ENCODE measurements around the gene ELL. TPM values are rescaled to one million over a fixed set of nuclear protein-coding genes. Genes with fewer than 3 reads are reported as not detected.

The ELL gene
- total RNA-seq, 1 experiment from 2014 or later: 14.6 TPM

DNA sequence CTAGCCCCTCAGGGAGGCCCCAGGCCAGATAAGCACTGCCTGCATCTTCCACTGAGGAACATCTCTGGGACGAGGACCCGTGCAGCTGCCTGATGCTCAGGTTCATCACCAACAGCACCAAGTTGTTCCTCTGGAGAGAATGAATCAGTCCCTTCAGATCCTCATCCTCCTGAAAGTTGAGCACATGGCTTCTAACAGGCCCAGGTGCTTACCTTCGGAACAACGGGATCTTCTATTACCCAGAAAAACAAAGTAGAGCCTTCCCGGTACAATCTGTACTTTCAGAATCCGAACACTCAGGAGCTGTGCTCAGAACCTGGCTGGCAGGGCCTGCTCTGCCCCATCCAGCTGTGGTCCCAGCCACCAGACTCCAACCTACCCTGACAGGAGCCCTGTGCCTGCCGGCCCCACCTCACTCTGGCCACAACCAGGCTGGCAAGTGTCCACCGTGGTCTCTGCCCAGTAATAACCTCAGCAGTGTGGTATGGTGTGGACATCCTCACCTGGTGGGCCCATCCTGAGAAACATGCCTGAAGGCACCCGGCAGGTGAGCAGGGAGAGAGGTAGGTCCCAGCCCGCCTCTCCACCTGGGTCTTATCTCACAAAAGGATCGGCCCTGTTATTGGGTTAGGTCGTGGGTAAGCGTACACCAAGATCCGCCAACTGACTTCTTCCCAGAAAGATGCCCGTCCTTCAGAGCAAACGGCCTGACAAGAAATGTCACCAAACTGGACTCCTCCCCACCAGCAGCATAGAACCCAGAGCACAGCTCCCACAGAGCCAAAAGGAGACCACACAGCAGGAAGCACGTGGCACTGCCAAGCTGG is 34.1 kb downstream of the ELL start:
- no peaks in the 10 kb centered on the region for H3K36me3 ChIP-seq (ENCODE audit: low read depth)
- TF ChIP-seq, protein P1, sequence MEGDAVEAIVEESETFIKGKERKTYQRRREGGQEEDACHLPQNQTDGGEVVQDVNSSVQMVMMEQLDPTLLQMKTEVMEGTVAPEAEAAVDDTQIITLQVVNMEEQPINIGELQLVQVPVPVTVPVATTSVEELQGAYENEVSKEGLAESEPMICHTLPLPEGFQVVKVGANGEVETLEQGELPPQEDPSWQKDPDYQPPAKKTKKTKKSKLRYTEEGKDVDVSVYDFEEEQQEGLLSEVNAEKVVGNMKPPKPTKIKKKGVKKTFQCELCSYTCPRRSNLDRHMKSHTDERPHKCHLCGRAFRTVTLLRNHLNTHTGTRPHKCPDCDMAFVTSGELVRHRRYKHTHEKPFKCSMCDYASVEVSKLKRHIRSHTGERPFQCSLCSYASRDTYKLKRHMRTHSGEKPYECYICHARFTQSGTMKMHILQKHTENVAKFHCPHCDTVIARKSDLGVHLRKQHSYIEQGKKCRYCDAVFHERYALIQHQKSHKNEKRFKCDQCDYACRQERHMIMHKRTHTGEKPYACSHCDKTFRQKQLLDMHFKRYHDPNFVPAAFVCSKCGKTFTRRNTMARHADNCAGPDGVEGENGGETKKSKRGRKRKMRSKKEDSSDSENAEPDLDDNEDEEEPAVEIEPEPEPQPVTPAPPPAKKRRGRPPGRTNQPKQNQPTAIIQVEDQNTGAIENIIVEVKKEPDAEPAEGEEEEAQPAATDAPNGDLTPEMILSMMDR (conservative IDR thresholded peaks at IDR 0.05): no peak
- TF ChIP-seq EZH2 (IDR thresholded peaks at IDR 0.05; ENCODE audit: low read depth): no peak
- peaks cover 90% of the 10 kb centered on the region for H3K79me2 ChIP-seq (ENCODE audit: low read depth)
- H2AFZ ChIP-seq: no peak overlapping the region
- no peak overlapping the region for H3K4me2 ChIP-seq
- ChIA-PET POLR2A (ENCODE audit: unreplicated experiment) (no interaction called here), CTCF (no interaction called here)
- no peaks in the 10 kb centered on the region for H3K27me3 ChIP-seq (ENCODE audit: insufficient read depth, low read depth)
- intact Hi-C loops (cut with micrococcal nuclease; ENCODE audit: unreplicated experiment): loop anchor here (2.0 kb wide), 1 partner anchor 27 kb away; no protein-coding TSS in a partner anchor
- DNase-seq: peak in 1 of 2 experiments; percentile 30
- peaks cover 91% of the 10 kb centered on the region for H4K20me1 ChIP-seq (ENCODE audit: insufficient read depth)
- H3F3A ChIP-seq (ENCODE audit: insufficient read depth, low read depth): peaks cover 22% of the 10 kb centered on the region
- H3K4me3 ChIP-seq: no peak overlapping the region
- H3K9me2 ChIP-seq (ENCODE audit: insufficient read depth): no peaks in the 10 kb centered on the region
- peaks cover 10% of the 10 kb centered on the region; the same call in 1 of the 2 replicates for H3K4me1 ChIP-seq (replicated peaks; ENCODE audit: insufficient read depth)
- no peaks in the 10 kb centered on the region for H3K9me3 ChIP-seq (ENCODE audit: insufficient read depth, low read depth)
- no peak overlapping the region for H3K27ac ChIP-seq
- BruUV-seq (replicated peaks): no TSS peak

DNA sequence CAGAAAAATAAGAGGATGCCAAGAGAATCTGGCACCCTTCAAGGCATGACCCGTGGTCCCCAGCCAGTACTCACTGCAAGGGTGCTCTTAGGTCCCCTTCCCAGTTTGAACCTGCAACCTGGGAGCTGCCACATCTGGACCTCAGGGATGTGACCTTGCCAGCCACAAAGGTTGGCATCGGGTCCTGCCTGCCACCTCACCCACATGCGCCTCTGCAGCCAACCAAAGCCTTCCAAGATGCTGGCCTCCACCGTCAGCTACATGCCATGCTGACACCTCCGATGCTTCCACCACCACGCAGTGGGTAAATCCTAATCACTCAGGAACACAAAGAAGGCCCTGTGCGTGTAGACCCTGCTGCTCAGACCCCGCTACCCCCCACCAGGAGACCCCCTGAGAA is 35.1 kb downstream of the ELL start:
- peaks cover 22% of the 10 kb centered on the region for H3F3A ChIP-seq (ENCODE audit: insufficient read depth, low read depth)
- ChIA-PET CTCF (interaction anchor here (0.6 kb wide), 1 partner anchor 99 kb away, joined by 9 read pairs; no protein-coding TSS in a partner anchor), POLR2A (ENCODE audit: unreplicated experiment) (no interaction called here)
- H2AFZ ChIP-seq: no peak overlapping the region
- no peaks in the 10 kb centered on the region for H3K36me3 ChIP-seq (ENCODE audit: low read depth)
- H3K9me3 ChIP-seq (ENCODE audit: insufficient read depth, low read depth): no peaks in the 10 kb centered on the region
- no peaks in the 10 kb centered on the region for H3K9me2 ChIP-seq (ENCODE audit: insufficient read depth)
- no peak overlapping the region for H3K4me3 ChIP-seq
- no peak overlapping the region for H3K27ac ChIP-seq
- intact Hi-C loops (cut with micrococcal nuclease; ENCODE audit: unreplicated experiment): loop anchor here (2.0 kb wide), 1 partner anchor 28 kb away; no protein-coding TSS in a partner anchor
- peaks cover 10% of the 10 kb centered on the region; the same call in 1 of the 2 replicates for H3K4me1 ChIP-seq (replicated peaks; ENCODE audit: insufficient read depth)
- H3K4me2 ChIP-seq: no peak overlapping the region; the same call in 1 of the 2 replicates
- H4K20me1 ChIP-seq (ENCODE audit: insufficient read depth): peaks cover 83% of the 10 kb centered on the region
- no peak for TF ChIP-seq EZH2 (IDR thresholded peaks at IDR 0.05; ENCODE audit: low read depth)
- TF ChIP-seq, protein P1 (conservative IDR thresholded peaks at IDR 0.05): no peak
- no TSS peak for BruUV-seq (replicated peaks)
- peaks cover 87% of the 10 kb centered on the region for H3K79me2 ChIP-seq (ENCODE audit: low read depth)
- no peaks in the 10 kb centered on the region for H3K27me3 ChIP-seq (ENCODE audit: insufficient read depth, low read depth)
- DNase-seq: no peak

DNA sequence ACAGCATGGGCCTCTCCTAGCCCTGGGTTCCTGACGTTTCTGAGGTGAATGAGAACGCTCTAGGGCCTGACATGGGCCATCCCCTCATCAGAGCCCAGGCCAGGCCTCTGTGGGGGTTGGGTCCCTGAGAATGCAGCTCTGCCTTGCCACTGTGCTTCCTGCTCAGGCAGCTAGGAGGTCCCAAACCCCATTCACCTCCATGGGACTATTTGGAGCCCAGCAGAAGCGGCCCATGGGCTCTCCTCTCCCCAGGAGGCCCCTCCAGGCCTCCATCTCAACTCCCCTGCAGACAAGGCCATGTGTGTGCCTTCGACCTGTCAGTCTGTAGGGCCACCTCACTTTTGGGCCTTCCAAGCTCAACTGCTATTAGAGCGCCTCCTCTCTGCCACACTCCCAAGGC is 36.9 kb downstream of the ELL start:
- no TSS peak for BruUV-seq (replicated peaks)
- Histone ChIP-seq H3K79me2 (ENCODE audit: low read depth) (peaks cover 90% of the 10 kb centered on the region), H3K4me3 (no peak overlapping the region), H3K27me3 (ENCODE audit: insufficient read depth, low read depth) (no peaks in the 10 kb centered on the region), H3F3A (ENCODE audit: insufficient read depth, low read depth) (peaks cover 22% of the 10 kb centered on the region), H3K4me1 (replicated peaks; ENCODE audit: insufficient read depth) (peaks cover 14% of the 10 kb centered on the region), H4K20me1 (ENCODE audit: insufficient read depth) (peaks cover 65% of the 10 kb centered on the region), H3K9me2 (ENCODE audit: insufficient read depth) (no peaks in the 10 kb centered on the region), H3K36me3 (ENCODE audit: low read depth) (no peaks in the 10 kb centered on the region), H3K4me2 (no peak overlapping the region), H3K9me3 (ENCODE audit: insufficient read depth, low read depth) (no peaks in the 10 kb centered on the region), H2AFZ (no peak overlapping the region), H3K27ac (no peak overlapping the region)
- ChIA-PET CTCF (no interaction called here), POLR2A (ENCODE audit: unreplicated experiment) (no interaction called here)
- no peak for TF ChIP-seq EZH2 (IDR thresholded peaks at IDR 0.05; ENCODE audit: low read depth)
- TF ChIP-seq, protein P1 (conservative IDR thresholded peaks at IDR 0.05): no peak
- intact Hi-C loops (cut with micrococcal nuclease; ENCODE audit: unreplicated experiment): no loop called here
- no peak for DNase-seq
